PFSK-1 (cell line): ENCODE measurements around the gene CRISP2.

Source experiments
- FOXP2 ChIP-seq: optimal IDR thresholded peaks from 2 replicates; pipeline ENCODE3; 2011; ENCODE audit warnings: borderline replicate concordance, control low read depth, inconsistent platforms; ENCODE audit not compliant: insufficient read depth; ENCODE audit errors: extremely low read length, extremely low read depth
- POLR2AphosphoS5 ChIP-seq: IDR thresholded peaks from 2 replicates; pipeline ENCODE4 v1.6.1; 2012; ENCODE audit warnings: low read depth, mild to moderate bottlenecking, control low read depth, low read length, moderate library complexity
- REST ChIP-seq, 2 experiments: IDR thresholded peaks; 2 replicates each; pipeline versions ENCODE4 v1.6.1 to v1.8.0; 2011 to 2012; ENCODE audit warnings: low read depth in 2 of 2, low read length in 2 of 2, control low read depth in 1 of 2, inconsistent platforms in 1 of 2, mild to moderate bottlenecking in 1 of 2, moderate library complexity in 1 of 2; ENCODE audit not compliant: insufficient read depth in 1 of 2
- SIN3A ChIP-seq: IDR thresholded peaks from 2 replicates; pipeline ENCODE4 v1.6.1; 2012; ENCODE audit warnings: mild to moderate bottlenecking, low read length, moderate library complexity, borderline replicate concordance; ENCODE audit not compliant: insufficient read depth
- TAF1 ChIP-seq: IDR thresholded peaks from 2 replicates; pipeline ENCODE4 v1.6.1; 2012; ENCODE audit warnings: low read length, control low read depth, borderline replicate concordance; ENCODE audit not compliant: insufficient read depth

CRISP2 gene

GRCh38 chr6:49733680-49734079 lies 20.3 kb upstream of the CRISP2 start:
- no peak for TF ChIP-seq FOXP2
- no peak for TF ChIP-seq POLR2AphosphoS5
- TF ChIP-seq SIN3A: no peak
- no peak for TF ChIP-seq REST (IDR thresholded peaks at IDR 0.05; ENCODE audit: insufficient read depth in 1 of 2, low read depth in 2 of 2, low read length in 2 of 2)
- no peak for TF ChIP-seq TAF1

- TF ChIP-seq TAF1 (no peak), FOXP2 (no peak), REST (IDR thresholded peaks at IDR 0.05; ENCODE audit: insufficient read depth in 1 of 2, low read depth in 2 of 2, low read length in 2 of 2) (no peak), SIN3A (no peak), POLR2AphosphoS5 (no peak)
Observed at GRCh38 chr6:49732781-49733180, 19.4 kb upstream of the CRISP2 start.

GRCh38 chr6:49730251-49730650 lies 16.9 kb upstream of the CRISP2 start:
- no peak for TF ChIP-seq SIN3A
- TF ChIP-seq POLR2AphosphoS5: no peak
- no peak for TF ChIP-seq FOXP2
- no peak for TF ChIP-seq TAF1

GRCh38 chr6:49721297-49721696 lies 8.0 kb upstream of the CRISP2 start:
- TF ChIP-seq REST (IDR thresholded peaks at IDR 0.05; ENCODE audit: insufficient read depth in 1 of 2, low read depth in 2 of 2, low read length in 2 of 2) (no peak), TAF1 (no peak), SIN3A (no peak), POLR2AphosphoS5 (no peak), FOXP2 (no peak)

GRCh38 chr6:49720372-49720771 lies 7.0 kb upstream of the CRISP2 start:
- TF ChIP-seq POLR2AphosphoS5 (no peak), FOXP2 (no peak), TAF1 (no peak), SIN3A (no peak), REST (IDR thresholded peaks at IDR 0.05; ENCODE audit: insufficient read depth in 1 of 2, low read depth in 2 of 2, low read length in 2 of 2) (no peak)
